HTERT RPE-1 (cell line): ENCODE results near the gene USP9X.
"Not testable (repeated sequence)": the region's sequence is repeated elsewhere in the genome, so short reads cannot be mapped to it uniquely, and the experiment has no call there.

Source experiments
- in situ Hi-C: fragments of 300-500 bp; cut with MboI; formaldehyde crosslinking; loops from 4 replicates; pipeline ENCODE4 v1.14.3; 2020; ENCODE audit warnings: low sequenced_read_pairs

The USP9X gene

GRCh38 chrX:41184312-41184711, 99.1 kb downstream of the USP9X start:
- in situ Hi-C loops = no loop called here

- in situ Hi-C loops = not testable (repeated sequence)
These were observed 101.7 kb downstream of the USP9X start for GRCh38 chrX:41186946-41187345.

DNA sequence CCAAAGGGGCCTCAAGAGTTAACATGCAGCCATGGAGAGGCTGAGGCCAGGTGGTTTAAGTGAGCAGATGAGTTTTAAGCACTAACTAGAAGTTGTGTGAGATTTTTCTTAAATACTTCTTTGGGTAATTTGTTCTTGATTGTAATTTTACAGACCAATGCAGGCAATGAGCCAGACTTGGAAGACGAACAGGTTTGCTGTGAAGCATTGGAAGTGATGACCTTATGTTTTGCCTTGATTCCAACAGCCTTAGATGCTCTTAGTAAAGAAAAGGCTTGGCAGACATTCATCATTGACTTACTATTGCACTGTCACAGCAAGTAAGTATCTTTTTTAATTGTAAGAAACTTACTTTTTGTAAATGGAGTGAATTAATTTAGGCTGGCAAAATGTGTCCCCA, 103.9 kb downstream of the USP9X start:
- in situ Hi-C loops = no loop called here

- in situ Hi-C loops = no loop called here
These were observed 107.6 kb downstream of the USP9X start for GRCh38 chrX:41192880-41193279.

- in situ Hi-C loops = no loop called here
These were observed 113.2 kb downstream of the USP9X start for GRCh38 chrX:41198410-41198809.

DNA sequence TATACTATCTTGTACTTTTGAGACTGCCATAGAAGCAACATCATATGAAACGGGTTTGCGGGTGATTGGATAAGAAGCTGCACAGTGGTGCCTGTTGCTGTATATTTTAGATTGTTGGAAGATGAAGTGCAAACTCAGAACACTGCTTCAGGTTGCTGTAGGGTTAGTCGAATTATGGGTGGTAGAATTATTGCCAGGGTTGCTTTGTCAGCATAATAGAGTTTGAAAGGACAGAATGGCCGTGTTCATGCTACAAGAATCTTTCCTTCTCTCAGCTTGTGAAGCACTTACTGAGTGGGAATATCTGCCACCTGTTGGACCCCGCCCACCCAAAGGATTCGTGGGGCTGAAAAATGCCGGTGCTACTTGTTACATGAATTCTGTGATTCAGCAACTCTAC, 115.5 kb downstream of the USP9X start:
- in situ Hi-C loops = no loop called here

DNA sequence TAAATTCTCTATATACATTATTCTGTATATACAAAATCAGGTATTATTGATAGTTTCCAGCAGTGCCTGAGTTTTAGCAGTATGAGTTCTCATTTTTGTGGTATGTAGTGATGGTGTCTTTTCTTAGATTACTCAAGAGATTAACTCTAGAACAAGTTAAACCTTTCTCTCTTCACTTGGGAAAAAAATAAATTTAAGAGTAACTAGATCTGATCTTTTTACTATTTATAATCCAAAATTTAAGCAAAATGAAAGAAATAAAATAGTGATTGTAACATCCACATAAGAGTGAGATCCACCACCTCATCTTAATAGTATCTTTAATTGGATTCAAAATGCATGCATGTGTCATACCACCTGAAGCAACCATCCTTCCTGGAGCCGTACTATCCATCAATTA, 124.6 kb downstream of the USP9X start:
- in situ Hi-C loops = no loop called here

DNA sequence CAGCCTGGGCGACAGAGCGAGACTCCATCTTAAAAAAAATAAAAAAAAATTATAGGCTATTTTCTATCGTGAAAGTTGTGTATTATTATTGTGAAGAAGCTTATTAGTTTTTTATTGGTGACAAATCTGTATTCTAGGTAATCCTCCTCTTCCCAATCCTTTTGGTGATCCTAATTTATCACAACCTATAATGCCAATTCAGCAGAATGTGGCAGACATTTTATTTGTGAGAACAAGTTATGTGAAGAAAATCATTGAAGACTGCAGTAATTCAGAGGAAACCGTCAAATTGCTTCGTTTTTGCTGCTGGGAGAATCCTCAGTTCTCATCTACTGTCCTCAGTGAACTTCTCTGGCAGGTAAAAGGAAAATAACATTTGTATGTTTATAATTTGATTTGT, 139.4 kb downstream of the USP9X start:
- in situ Hi-C loops = no loop called here

DNA sequence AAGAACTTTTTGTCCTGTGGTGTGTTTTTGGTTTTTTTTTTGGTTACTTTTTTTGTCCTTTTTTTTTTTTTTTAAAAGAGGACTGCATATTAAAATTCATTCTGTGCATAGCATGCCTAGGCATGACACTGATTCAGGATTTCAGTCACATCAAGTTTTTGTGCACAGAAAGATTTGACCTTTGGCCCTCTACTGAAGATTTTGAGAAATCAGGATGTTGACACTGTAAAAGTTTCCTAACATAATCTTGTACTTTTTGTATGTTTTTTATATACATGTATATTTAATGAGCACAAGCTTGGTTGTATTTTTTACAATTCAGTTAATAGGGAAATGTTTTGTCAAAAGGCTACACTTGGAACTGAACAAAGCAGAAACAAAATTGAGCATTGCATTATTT, 148.7 kb downstream of the USP9X start:
- in situ Hi-C loops = no loop called here

DNA sequence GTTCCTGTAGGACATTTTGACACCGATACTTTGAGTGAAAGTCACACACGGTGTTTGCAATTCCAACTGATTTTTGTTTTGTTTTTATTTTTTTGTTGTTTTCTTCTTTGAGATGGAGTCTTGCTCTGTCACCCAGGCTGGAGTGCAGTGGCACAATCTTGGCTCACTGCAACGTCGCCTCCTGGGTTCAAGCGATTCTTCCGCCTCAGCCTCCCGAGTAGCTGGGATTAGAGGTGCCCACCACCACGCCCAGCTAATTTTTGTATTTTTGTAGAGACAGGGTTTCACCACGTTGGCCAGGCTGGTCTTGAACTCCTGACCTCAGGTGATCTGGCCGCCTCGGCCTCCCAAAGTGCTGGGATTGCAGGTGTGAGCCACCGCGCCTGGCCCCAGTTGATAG, 149.2 kb downstream of the USP9X start:
- in situ Hi-C loops = not testable (repeated sequence)

DNA sequence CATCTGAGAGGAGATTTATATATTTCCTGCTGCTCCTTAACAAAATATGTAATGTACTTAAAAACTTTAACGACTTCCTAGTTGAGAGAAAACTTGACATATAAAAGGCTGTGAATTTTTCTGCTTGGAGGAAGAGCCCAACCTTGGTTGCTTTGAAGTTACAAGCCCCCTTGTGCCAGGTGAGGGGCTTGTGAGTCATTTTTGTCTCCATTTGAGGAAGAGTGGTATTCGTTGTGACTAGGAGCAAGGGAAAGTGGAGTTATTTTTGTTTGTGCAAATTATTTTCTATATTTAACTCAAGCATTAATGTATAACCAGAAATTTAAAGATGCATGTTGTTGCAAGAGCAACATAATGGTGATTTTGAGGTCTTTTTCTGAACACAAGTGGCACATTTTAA, 149.7 kb downstream of the USP9X start:
- in situ Hi-C loops = no loop called here

GRCh38 chrX:41236629-41237028, 151.4 kb downstream of the USP9X start:
- in situ Hi-C loops = no loop called here

DNA sequence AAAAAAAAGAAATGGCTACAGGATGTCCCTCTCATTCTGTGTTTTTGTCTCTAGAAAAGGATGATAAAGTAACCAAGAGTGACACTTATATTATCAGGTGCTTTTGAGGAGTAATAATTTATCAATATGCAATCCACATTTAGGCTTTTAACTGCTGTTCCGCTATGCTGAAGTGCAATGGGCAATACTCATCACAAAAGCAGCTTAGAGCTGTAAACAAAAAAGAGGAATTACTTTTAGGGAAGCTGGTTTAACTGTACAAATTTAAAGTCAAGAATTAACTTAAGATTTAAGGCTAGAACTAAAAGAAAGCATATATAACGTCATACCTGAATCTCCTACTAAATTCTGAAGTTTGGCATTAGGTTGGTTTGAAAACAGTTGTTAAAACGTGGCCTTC, 155.3 kb downstream of the USP9X start:
- in situ Hi-C loops = no loop called here

DNA sequence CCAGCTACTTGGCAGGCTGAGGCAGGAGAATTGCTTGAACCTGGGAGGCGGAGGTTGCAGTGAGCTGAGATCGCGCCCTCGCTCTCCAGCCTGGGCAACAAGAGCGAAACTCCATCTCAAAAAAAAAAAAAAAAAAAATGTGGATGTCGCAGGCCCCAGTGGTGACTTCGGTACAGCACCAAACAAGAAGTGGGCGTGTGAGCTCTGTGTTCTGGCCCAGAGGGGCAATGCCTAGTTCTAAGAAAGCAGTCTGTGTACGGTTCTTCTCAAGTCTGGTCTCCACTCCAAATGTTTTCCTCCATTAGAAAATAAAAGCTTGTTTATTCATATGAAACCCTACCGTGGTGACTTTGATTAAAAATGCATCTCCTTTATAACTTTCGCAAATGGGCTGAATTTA, 156.7 kb downstream of the USP9X start:
- in situ Hi-C loops = no loop called here

- in situ Hi-C loops = no loop called here
These were observed 160.4 kb downstream of the USP9X start for GRCh38 chrX:41245641-41246040.

DNA sequence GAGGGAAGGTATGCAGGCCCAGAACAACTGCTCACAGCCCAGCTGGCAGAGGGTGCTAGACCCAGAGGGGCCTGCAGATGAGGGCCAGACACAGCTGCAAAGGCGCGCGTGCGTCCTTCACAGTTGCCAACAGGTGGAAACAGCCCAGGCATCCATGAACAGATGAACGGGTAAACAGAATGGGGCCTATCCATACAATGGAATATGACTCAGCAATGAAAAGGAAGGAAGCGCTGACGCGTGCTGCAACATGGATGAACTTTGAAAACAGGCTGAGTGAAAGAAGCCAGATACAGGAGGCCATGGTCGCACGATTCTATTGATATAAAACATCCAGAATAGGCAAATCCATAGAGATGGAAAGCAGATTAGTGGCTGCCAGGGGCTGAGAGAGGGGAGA, 165.6 kb downstream of the USP9X start:
- in situ Hi-C loops = no loop called here

- in situ Hi-C loops = no loop called here
These were observed 172.6 kb downstream of the USP9X start for GRCh38 chrX:41257801-41258200.

GRCh38 chrX:41258226-41258625, 173.0 kb downstream of the USP9X start:
- in situ Hi-C loops = no loop called here

DNA sequence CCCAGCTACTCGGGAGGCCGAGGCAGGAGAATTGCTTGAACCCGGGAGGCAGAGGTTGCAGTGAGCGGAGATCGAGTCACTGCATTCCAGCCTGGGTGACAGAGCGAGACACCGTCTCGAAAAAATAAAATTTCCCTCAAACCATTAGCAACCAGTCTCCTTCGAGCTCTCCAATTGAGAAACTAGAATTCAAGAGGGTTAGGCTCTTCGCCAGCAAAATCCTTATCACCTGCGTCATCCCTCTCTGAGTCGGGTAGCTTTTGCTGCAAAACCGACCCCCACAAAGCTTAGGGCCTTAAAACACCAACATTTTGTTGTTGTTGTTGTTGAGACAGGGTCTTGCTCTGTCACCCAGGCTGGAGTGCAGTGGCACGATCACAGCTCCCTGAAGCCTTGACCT, 173.6 kb downstream of the USP9X start:
- in situ Hi-C loops = no loop called here

DNA sequence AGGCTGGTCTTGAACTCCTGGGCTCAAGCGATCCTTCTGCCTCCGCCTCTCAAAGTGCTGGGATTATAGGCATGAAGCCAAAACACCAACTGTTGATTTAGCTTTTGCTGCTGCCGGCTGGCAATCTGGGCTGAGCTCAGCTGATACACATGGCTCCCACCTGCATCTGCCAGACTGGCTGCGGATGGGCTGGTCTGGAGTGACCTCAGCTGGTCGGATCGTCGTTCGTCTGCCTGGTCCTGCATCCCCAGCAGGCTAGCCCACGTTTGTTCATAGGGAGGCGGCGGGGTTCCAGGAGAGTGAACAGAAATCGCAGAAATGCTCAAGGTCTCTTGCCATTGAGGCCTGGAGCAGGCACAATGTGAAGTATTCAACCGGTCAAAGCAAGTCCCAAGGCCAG, 174.3 kb downstream of the USP9X start:
- in situ Hi-C loops = no loop called here

GRCh38 chrX:41265615-41266014, 180.4 kb downstream of the USP9X start:
- in situ Hi-C loops = no loop called here

- in situ Hi-C loops = no loop called here
These were observed 188.4 kb downstream of the USP9X start for GRCh38 chrX:41273638-41274037.

GRCh38 chrX:41275661-41276609, 190.7 kb downstream of the USP9X start:
- in situ Hi-C loops = no loop called here
